GM21576 (cell line): ENCODE results near the gene RUVBL2.

Experiments used
- ATAC-seq: cut with Tn5 transposase; IDR thresholded peaks from one replicate; pipeline ENCODE4 v1.9.1; 2021; ENCODE audit warnings: mild to moderate bottlenecking, moderate library complexity; ENCODE audit not compliant: unreplicated experiment

RUVBL2 gene

GRCh38 chr19:48993175-48994034 is at the start of gene RUVBL2, which contains the start of gene GYS1:
Gene RUVBL2 (plus strand): TSS chr19:48993887. CDS start chr19:48993912, 25 bp downstream.
Gene GYS1 (minus strand): TSS chr19:48993309. CDS start chr19:48993112, 197 bp downstream.
- peak; percentile 87 for ATAC-seq

DNA sequence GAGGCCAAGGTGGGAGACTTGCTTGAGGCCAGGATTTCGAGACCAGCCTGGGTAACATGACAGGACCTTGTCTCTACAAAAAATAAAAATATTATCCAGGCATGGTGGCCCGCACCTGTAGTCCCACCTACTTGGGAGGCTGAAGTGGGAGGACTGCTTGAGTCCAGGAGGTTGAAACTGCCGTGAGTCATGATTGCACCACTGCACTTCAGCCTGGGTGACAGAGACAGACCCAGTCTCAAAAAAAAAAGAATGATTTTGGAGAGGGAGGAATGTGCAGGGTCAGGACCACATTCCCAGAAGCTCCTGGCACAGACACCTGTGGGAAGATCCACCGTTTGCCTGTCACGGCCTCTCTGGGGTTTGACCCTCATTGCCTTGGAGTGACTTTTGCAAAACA is 48.3 kb upstream of the RUVBL2 start:
- ATAC-seq = no peak

DNA sequence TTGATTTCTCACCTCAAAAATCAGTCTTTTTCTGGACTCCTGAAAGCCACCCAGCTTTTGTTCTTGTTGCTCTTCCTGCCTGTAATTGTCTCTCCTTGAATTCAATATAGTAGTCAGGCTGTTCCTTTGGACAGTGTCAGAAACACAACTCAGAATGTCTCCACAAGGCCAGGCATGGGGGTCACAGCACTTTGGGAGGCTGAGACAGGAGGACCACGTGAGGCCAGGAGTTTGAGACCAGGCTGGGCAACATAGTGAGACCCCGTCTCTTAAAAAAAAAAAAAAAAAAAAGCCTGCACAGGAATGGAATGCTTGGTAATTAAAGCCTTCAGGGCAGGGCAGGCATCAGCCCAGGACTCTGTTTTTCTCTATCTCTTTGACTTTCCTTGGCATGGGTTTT is 47.9 kb upstream of the RUVBL2 start:
- no peak for ATAC-seq

GRCh38 chr19:48946463-48947257 is 47.0 kb upstream of the RUVBL2 start:
- no peak for ATAC-seq

- ATAC-seq = no peak
Measured at GRCh38 chr19:48947258-48947542, 46.5 kb upstream of the RUVBL2 start.

GRCh38 chr19:48950159-48950558 is 43.5 kb upstream of the RUVBL2 start:
- no peak for ATAC-seq

DNA sequence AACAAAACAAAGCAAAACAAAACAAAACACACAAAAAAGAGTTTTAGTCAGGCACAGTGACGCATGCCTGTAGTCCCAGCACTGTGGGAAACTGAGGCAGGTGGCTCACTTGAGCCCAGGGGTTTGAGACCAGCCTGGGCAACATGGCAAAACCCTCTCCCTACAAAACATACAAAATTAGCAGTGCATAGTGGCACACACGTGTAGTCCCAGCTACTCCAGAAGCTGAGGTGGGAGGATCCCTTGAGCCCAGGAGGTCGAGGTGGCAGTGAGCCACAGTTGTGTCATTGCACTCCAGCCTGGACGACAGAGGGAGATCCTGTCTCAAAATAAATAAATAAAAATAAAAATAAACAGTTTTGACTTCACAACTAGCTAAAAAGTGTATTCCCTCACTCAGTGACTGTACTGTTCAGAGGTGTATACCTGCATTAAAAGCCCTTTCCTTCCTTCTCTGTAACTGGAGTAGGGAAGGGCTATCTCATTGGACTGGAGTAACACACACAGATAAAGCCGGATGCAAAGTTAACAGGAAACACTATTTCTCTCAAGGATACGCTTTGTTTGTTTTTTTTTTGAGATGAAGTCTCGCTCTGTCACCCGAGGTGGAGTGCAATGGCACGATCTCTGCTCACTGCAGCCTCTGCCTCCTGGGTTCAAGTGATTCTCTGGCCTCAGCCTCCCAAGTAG is 42.7 kb upstream of the RUVBL2 start:
- no peak for ATAC-seq

- ATAC-seq = no peak
Measured at GRCh38 chr19:48953141-48953540, 40.5 kb upstream of the RUVBL2 start.

GRCh38 chr19:48953990-48954594 is 39.6 kb upstream of the RUVBL2 start:
- ATAC-seq = no peak

DNA sequence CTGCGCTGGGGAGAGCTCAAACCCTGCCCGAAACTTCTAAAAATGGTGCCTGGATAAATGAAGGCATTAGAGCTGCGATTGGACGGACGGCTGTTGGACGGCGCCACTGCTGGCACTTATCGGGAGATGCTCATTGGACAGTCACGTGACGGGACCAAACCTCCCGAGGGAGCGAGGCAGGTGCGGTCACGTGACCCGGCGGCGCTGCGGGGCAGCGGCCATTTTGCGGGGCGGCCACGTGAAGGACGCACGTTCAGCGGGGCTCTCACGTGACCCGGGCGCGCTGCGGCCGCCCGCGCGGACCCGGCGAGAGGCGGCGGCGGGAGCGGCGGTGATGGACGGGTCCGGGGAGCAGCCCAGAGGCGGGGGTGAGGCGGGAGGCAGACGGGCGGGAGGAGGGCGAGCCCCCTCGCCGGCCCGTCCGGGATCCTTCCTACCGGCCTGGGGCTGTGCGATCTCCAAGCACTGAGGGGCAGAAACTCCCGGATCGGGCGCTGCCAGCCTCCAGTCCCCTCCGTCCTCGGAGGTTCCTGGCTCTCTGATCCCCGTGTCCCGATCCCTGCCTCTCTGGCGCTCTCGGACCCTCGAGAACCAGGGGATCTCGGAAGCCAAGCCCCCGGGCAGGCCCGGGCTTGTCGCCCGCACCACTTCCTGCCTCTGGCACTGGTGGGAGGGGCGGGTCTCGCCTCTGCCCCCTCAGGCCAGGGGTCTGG is 38.9 kb upstream of the RUVBL2 start, which contains the start of gene BAX:
Gene BAX (plus strand): TSS at position 281 of the 713 bp plus-strand sequence. CDS start 54 bp downstream, at position 335.
- peak; percentile 62 for ATAC-seq

DNA sequence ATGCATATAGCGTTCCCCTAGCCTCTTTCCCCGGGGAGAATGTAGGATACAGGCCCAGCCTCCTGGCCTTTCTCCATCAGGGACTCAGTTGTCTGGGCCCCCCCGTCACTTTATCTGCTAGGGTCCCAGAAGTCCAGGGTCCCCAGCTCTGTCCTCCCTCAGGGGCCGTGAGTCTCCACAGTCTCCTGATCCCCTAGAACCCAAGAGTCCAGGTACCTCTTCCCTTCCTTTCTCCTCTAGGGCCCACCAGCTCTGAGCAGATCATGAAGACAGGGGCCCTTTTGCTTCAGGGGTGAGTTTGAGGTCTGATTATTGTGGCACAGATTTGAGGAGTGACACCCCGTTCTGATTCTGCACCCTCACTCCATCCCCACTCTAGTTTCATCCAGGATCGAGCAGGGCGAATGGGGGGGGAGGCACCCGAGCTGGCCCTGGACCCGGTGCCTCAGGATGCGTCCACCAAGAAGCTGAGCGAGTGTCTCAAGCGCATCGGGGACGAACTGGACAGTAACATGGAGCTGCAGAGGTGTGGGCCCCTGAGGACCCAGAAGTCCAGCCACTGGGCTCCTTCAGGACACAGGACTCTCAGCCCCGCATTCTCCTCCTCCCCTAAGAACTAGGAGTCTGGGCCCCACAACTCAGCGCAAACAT is 38.3 kb upstream of the RUVBL2 start:
- no peak for ATAC-seq

GRCh38 chr19:48958006-48958405 is 35.7 kb upstream of the RUVBL2 start:
- ATAC-seq = no peak

GRCh38 chr19:48959341-48960239 is 34.1 kb upstream of the RUVBL2 start:
- ATAC-seq = no peak

DNA sequence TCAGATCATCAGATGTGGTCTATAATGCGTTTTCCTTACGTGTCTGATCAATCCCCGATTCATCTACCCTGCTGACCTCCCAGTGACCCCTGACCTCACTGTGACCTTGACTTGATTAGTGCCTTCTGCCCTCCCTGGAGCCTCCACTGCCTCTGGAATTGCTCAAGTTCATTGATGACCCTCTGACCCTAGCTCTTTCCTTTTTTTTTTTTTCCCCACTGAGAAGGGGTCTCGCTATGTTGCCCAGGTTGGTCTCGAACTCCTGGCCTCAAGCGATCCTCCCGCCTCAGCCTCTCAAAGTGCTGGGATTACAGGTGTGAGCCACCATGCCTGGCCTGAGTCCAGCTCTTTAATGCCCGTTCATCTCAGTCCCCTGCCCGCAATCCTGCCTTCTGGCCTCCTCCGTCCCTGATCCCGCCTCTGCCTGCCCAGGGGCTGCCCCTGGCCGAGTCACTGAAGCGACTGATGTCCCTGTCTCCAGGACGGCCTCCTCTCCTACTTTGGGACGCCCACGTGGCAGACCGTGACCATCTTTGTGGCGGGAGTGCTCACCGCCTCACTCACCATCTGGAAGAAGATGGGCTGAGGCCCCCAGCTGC is 32.5 kb upstream of the RUVBL2 start:
- no peak for ATAC-seq

GRCh38 chr19:48961673-48962028 is 32.0 kb upstream of the RUVBL2 start:
- ATAC-seq = no peak

DNA sequence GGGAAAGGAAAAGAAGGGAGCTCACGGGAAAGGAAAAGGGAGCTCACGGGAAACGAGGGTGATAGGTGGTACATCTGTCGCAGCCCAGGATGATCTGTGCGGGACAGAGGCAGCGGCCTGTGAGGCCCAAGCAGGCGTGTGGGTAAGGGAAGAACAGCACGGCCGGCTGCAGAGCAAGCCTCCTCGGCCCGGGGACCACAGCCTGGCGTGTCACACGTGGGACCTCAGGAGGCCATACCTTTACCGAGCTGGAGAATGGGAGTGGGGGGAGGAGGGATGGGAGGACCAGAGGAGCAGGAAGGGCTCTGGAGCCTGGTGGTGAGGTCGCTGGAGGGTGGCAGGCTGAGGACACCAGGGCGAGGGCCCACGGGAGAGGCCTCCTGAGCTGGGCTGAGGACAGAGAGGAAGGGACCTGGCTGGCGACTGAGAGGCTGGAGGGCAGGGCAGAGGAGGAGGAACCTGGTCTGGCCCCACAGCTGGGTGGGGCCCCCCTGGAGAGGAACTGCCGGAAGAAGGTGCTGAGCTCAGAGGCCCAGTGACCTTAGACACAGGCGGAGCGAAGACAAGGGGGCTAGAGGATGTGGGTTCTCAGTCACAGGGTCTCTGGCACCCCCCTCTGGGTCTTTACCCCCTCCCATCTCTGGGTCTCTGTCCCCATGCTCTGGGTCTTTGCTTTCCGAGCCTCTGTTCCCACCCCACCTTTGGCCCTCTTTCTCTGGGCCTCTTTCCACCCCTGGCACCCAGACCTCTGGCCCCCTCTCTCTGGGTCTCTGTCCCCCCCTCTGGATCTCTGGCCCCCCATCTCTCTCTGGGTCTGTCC is 31.4 kb upstream of the RUVBL2 start:
- peak; percentile 33 for ATAC-seq

- ATAC-seq = no peak
Measured at GRCh38 chr19:48962849-48963165, 30.9 kb upstream of the RUVBL2 start.
